Ovary (tissue), 9 donors: Measurements from ENCODE around the gene GNAI3. TPM values are rescaled to one million over a fixed set of nuclear protein-coding genes. Genes with fewer than 3 reads are reported as not detected.

Experiments used
- DNase-seq, 5 donors: peaks; one replicate each; pipeline ENCODE4 v3.0.0-alpha.2; 2019 to 2020
- H3K27ac ChIP-seq, 2 donors: fragments of 200-600 bp; one replicate each; pipeline versions ENCODE4 v1.5.1 to v1.8.0; 2019 to 2022
- H3K27me3 ChIP-seq: fragments of 200-600 bp; one replicate; pipeline ENCODE4 v1.8.0; 2022
- H3K36me3 ChIP-seq: fragments of 200-600 bp; sonication (generic); one replicate; pipeline ENCODE4 v1.5.1; 2019
- H3K4me1 ChIP-seq: one replicate; pipeline ENCODE4 v1.8.1; 2013; ENCODE audit warnings: mild to moderate bottlenecking, moderate library complexity; ENCODE audit not compliant: insufficient read depth
- H3K4me3 ChIP-seq: fragments of 200-600 bp; sonication (generic); one replicate; pipeline ENCODE4 v1.5.1; 2017
- H3K9me3 ChIP-seq, 2 donors: fragments of 200-600 bp in 1 of 2; sonication (generic) in 1 of 2; one replicate each; pipeline versions ENCODE4 v1.5.1 to v1.8.1; 2013 to 2019; ENCODE audit warnings: mild to moderate bottlenecking in 1 of 2, moderate library complexity in 1 of 2
- CTCF ChIP-seq, 3 donors: fragments of 450-650 bp in 2 of 3; fragments of 200-600 bp in 1 of 3; IDR thresholded peaks; one replicate each; pipeline versions ENCODE4 v1.5.1 to v1.8.0; 2016 to 2022; ENCODE audit warnings: antibody characterized with exemption in 3 of 3, mild to moderate bottlenecking in 1 of 3
- EP300 ChIP-seq: sonication (generic); formaldehyde crosslinking; IDR thresholded peaks from one replicate; pipeline ENCODE4 v1.6.1; 2017; ENCODE audit warnings: antibody characterized with exemption
- POLR2A ChIP-seq: fragments of 450-650 bp; IDR thresholded peaks from one replicate; pipeline ENCODE4 v1.6.1; 2017; ENCODE audit warnings: antibody characterized with exemption, mild to moderate bottlenecking, moderate library complexity
- WGBS, 3 donors: extraction: QIAGEN DNeasy Blood & Tissue Kit in 1 of 3; methylation state at CpG; one replicate each; pipeline versions ENCODE4 v1.1.5 to v1.1.7; 2013 to 2017; 5-methylcytosine and 5-hydroxymethylcytosine counted together
- intact Hi-C, 4 donors: fragments of 100-400 bp; cut with DNase I; formaldehyde crosslinking; loops; one replicate each; pipeline versions ENCODE4 v1.11.0 to v1.15.1; 2022 to 2023
- polyA plus RNA-seq, 2 donors: library from polyadenylated mRNA; stranded (reverse); fragments of 200-250 nt in 1 of 2; fragments of 350-450 nt in 1 of 2; fragmentation: Illumina TruSeq in 1 of 2; extraction: RNeasy Lipid Tissue Mini Kit (QIAGEN cat#74804) in 1 of 2; gene quantifications; one replicate each; pipeline ENCODE4 v1.2.3, GENCODE V29; 2013 to 2014
- total RNA-seq, 7 donors: library from RNA; depleted of rRNA in 2 of 7; stranded (reverse); fragments of >200 nt in 2 of 7; fragmentation: NEBNext Ultra II Directional in 3 of 7; extraction: Animal tissue kit (Norgen Biotek cat#: 25700) in 3 of 7; gene quantifications; one replicate each; pipeline versions ENCODE4 v1.1.0 to v1.2.4, GENCODE V29; 2016 to 2023
- donor health status: DM: no; HTN: no; CAD: no; lungs with moderate emphysema.
- donor health status: DM: no; HTN: no; CAD: no.
- donor health status: Bipolar disorder and iron deficiency.
- donor health status: DM: yes; HTN: yes; CAD: no.
- donor health status: DM: no; HTN: no; CAD: no.
- donor health status: DM: yes; HTN: yes; CAD: no.

GNAI3 gene
- total and polyA plus RNA-seq, 9 donors = 3.0 to 6.2 (median 4.8) TPM

DNA sequence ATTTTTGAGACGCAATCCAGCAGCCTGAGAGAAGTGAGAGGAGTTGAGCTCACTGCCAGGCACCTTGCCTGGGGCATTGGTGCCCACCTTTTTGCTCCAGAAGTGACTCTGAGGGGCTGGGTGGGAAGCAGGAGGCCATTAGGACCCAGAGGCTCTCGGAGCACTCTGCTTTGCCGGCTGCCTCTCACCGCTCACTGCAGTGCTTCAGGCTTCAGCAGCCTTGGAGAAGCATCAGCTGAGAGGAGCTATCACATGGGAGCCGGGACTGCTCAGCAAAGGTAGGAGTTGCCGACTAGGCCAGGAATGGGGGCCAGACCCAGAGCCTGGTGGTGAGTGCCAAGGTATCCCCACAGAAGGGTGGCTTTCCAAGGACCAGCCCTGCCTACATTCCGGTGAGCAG is 8.7 kb upstream of the GNAI3 start, which contains the start of gene GPR61:
Gene GPR61, plus strand, starts transcription at position 197 of the 400 bp plus-strand sequence. CDS start 3,151 bp downstream, outside the sequence.
- Histone ChIP-seq H3K4me3 (no peak within 1 kb of the TSS), H3K4me1 (peaks cover 4% of the 10 kb centered on the region), H3K27ac (no peak within 1 kb of the TSS), H3K27me3 (no peaks in the 10 kb centered on the region), H3K36me3 (no peaks in the 10 kb centered on the region), H3K9me3 (no peaks in the 10 kb centered on the region)
- DNase-seq = no peak
- 33 to 41% (median 36%) methylated on average over 7 of the region's 7 CpGs for WGBS, 3 donors
- TF ChIP-seq POLR2A (no peak), CTCF (IDR thresholded peaks at IDR 0.05) (no peak), EP300 (no peak)
- intact Hi-C loops = loop anchor here (5.0 to 10.0 kb wide), 7 partner anchors 95 to 1433 kb away; partner anchors contain the start of genes AHCYL1 (in 2 of the 4) and PSMA5 (in 2 of the 4)

- H3K36me3 ChIP-seq = no peaks in the 10 kb centered on the region
- H3K4me3 ChIP-seq = no peak overlapping the region
- intact Hi-C loops = loop anchor here in 3 of 4 donors (5.0 to 10.0 kb wide), 4 partner anchors 94 to 444 kb away; partner anchors contain the start of gene AHCYL1 (in 2 of the 3)
- H3K9me3 ChIP-seq = no peaks in the 10 kb centered on the region
- peaks cover 3% of the 10 kb centered on the region for H3K4me1 ChIP-seq
- no peaks in the 10 kb centered on the region for H3K27me3 ChIP-seq
- H3K27ac ChIP-seq = no peak overlapping the region
- WGBS, 3 donors = 81 to 87% (median 86%) methylated on average over 3 of the region's 3 CpGs
- TF ChIP-seq CTCF (IDR thresholded peaks at IDR 0.05) (no peak), EP300 (no peak), POLR2A (no peak)
- no peak for DNase-seq
Measured at GRCh38 chr1:109541102-109541501, 7.3 kb upstream of the GNAI3 start.

GRCh38 chr1:109542657-109543056 is 5.8 kb upstream of the GNAI3 start:
- H3K27ac ChIP-seq = no peak overlapping the region
- no peak overlapping the region for H3K4me3 ChIP-seq
- DNase-seq = no peak
- no peaks in the 10 kb centered on the region for H3K9me3 ChIP-seq
- no peak for TF ChIP-seq POLR2A
- TF ChIP-seq CTCF (IDR thresholded peaks at IDR 0.05) = no peak
- TF ChIP-seq EP300 = no peak
- intact Hi-C loops = loop anchor here in 3 of 4 donors (5.0 to 10.0 kb wide), 4 partner anchors 92 to 442 kb away; partner anchors contain the start of gene AHCYL1 (in 2 of the 3)
- H3K36me3 ChIP-seq = no peaks in the 10 kb centered on the region
- no peaks in the 10 kb centered on the region for H3K27me3 ChIP-seq
- 89 to 93% (median 90%) methylated on average over 10 of the region's 10 CpGs for WGBS, 3 donors
- peaks cover 7% of the 10 kb centered on the region for H3K4me1 ChIP-seq

GRCh38 chr1:109543283-109543987 is 5.0 kb upstream of the GNAI3 start:
- Histone ChIP-seq H3K4me3 (no peak overlapping the region), H3K9me3 (no peaks in the 10 kb centered on the region), H3K4me1 (peaks cover 7% of the 10 kb centered on the region), H3K36me3 (no peaks in the 10 kb centered on the region), H3K27me3 (no peaks in the 10 kb centered on the region), H3K27ac (no peak overlapping the region)
- TF ChIP-seq EP300 (no peak), POLR2A (no peak), CTCF (IDR thresholded peaks at IDR 0.05) (no peak)
- intact Hi-C loops = loop anchor here in 3 of 4 donors (5.0 to 10.0 kb wide), 4 partner anchors 91 to 441 kb away; partner anchors contain the start of gene AHCYL1 (in 2 of the 3)
- WGBS, 3 donors = 83 to 87% (median 86%) methylated on average over 24 of the region's 24 CpGs
- no peak for DNase-seq
